A549 (cell line): Measurements from ENCODE around the gene RAB10. TPM values are rescaled to one million over a fixed set of nuclear protein-coding genes. Genes with fewer than 3 reads are reported as not detected.
A peak's percentile ranks its signal among the peaks of the same experiment; 100 is the strongest.
"Not testable (repeated sequence)": the region's sequence is repeated elsewhere in the genome, so short reads cannot be mapped to it uniquely, and the experiment has no call there.

Experiments
- ATAC-seq, 2 experiments: fragments of 200-7000 bp in 1 of 2; fragments of >200 bp in 1 of 2; cut with Nextera tagmentation in 1 of 2; cut with Tn5 transposase in 1 of 2; 3 replicates each; pipeline versions ENCODE4 v1.8.0 to v1.9.1; 2018 to 2020; ENCODE audit warnings: mild to moderate bottlenecking in 1 of 2, moderate library complexity in 1 of 2
- CTCF ChIA-PET: fragments of 300-600 bp; sonication (Branson Sonifier 250); formaldehyde crosslinking; extraction: SDS; loops from one replicate; lab custom pipeline; 2021; ENCODE audit warnings: antibody characterized with exemption, inconsistent platforms; lab: Yijun Ruan, JAX
- POLR2A ChIA-PET: fragments of 350-600 bp; formaldehyde crosslinking; extraction: SDS; loops from one replicate; lab custom pipeline; 2021; ENCODE audit warnings: antibody characterized with exemption, inconsistent platforms; lab: Yijun Ruan, JAX
- DNase-seq, 2 experiments: peaks; one replicate each; pipeline versions ENCODE4 v3.0.0 to v3.0.0-alpha.2; 2011 to 2016; ENCODE audit warnings: low read depth in 1 of 2, low spot score in 1 of 2
- FAIRE-seq: peaks from 2 replicates; lab custom pipeline; 2011; peaks lifted over from hg19 to GRCh38; lab: Jason Lieb, UNC
- H3K27ac ChIP-seq, 2 experiments: fragments of >200 bp; sonication (Bioruptor Twin); formaldehyde crosslinking; 3 replicates each; pipeline ENCODE4 v1.5.1; 2016 to 2017
- H3K4me1 ChIP-seq: fragments of >200 bp; sonication (Bioruptor Twin); formaldehyde crosslinking; 3 replicates; pipeline ENCODE4 v1.6.1; 2016
- H3K4me2 ChIP-seq: fragments of >200 bp; sonication (Bioruptor Twin); formaldehyde crosslinking; 3 replicates; pipeline ENCODE4 v1.6.1; 2016
- H3K4me3 ChIP-seq: fragments of >200 bp; sonication (Bioruptor Twin); formaldehyde crosslinking; 3 replicates; pipeline ENCODE4 v1.5.1; 2016
- H3K9me3 ChIP-seq: fragments of >200 bp; sonication (Bioruptor Twin); formaldehyde crosslinking; 3 replicates; pipeline ENCODE4 v1.6.1; 2016
- ATOH8 ChIP-seq: fragments of 250-450 bp; sonication (Bioruptor Pico); IDR thresholded peaks from 2 replicates; pipeline ENCODE4 v1.5.0; 2020; ENCODE audit warnings: low read depth, mild to moderate bottlenecking, moderate library complexity
- BCL3 ChIP-seq: fragments of >200 bp; sonication (Bioruptor Twin); formaldehyde crosslinking; IDR thresholded peaks from 3 replicates; pipeline ENCODE4 v1.6.1; 2016
- E2F6 ChIP-seq: IDR thresholded peaks from 2 replicates; pipeline ENCODE4 v1.6.1; 2012; ENCODE audit warnings: low read depth, borderline replicate concordance
- EHF ChIP-seq: fragments of 250-450 bp; sonication (Bioruptor Pico); IDR thresholded peaks from 2 replicates; pipeline ENCODE4 v1.5.0; 2020; ENCODE audit warnings: mild to moderate bottlenecking
- JUN ChIP-seq, 2 experiments: fragments of >200 bp; sonication (Bioruptor Twin); formaldehyde crosslinking; IDR thresholded peaks; 2 replicates in 1 of 2; 3 replicates in 1 of 2; pipeline ENCODE4 v1.6.1; 2016 to 2017
- MAX ChIP-seq: IDR thresholded peaks from 2 replicates; pipeline ENCODE4 v1.6.1; 2012
- MYC ChIP-seq: IDR thresholded peaks from 2 replicates; pipeline ENCODE4 v1.6.1; 2012; ENCODE audit warnings: mild to moderate bottlenecking, inconsistent platforms, low read length, improper control_type of control experiment, borderline replicate concordance
- PBX3 ChIP-seq: IDR thresholded peaks from 2 replicates; pipeline ENCODE4 v1.6.1; 2012
- PHF8 ChIP-seq: fragments of 200-600 bp; sonication (generic); IDR thresholded peaks from 2 replicates; pipeline ENCODE4 v1.6.1; 2016; ENCODE audit warnings: low read depth, mild to moderate bottlenecking, antibody characterized with exemption, moderate library complexity, borderline replicate concordance
- POLR2A ChIP-seq: IDR thresholded peaks from 2 replicates; pipeline ENCODE4 v1.6.1; 2012; ENCODE audit warnings: mild to moderate bottlenecking, low read length
- RAD21 ChIP-seq, 2 experiments: fragments of >200 bp in 1 of 2; sonication (Bioruptor Twin) in 1 of 2; formaldehyde crosslinking in 1 of 2; IDR thresholded peaks in 1 of 2; conservative IDR thresholded peaks in 1 of 2; 2 replicates in 1 of 2; 3 replicates in 1 of 2; pipeline ENCODE4 v1.6.1; 2012 to 2018; ENCODE audit warnings: inconsistent platforms in 1 of 2
- RARB ChIP-seq: fragments of 250-450 bp; sonication (Bioruptor Pico); IDR thresholded peaks from 2 replicates; pipeline ENCODE4 v1.8.0; 2021; ENCODE audit warnings: mild to moderate bottlenecking, moderate library complexity
- SMC3 ChIP-seq: fragments of >200 bp; sonication (Bioruptor Twin); formaldehyde crosslinking; IDR thresholded peaks from 3 replicates; pipeline ENCODE4 v1.6.1; 2018; ENCODE audit warnings: inconsistent platforms
- USF2 ChIP-seq: fragments of 450-650 bp; IDR thresholded peaks from 2 replicates; pipeline ENCODE4 v1.6.1; 2014; ENCODE audit warnings: antibody characterized with exemption
- ZFP36 ChIP-seq: fragments of 450-650 bp; IDR thresholded peaks from 2 replicates; pipeline ENCODE4 v1.6.1; 2014; ENCODE audit warnings: borderline replicate concordance; ENCODE audit not compliant: partially characterized antibody
- WGBS: methylation state at CpG from one replicate; pipeline ENCODE4 v1.1.6; 2017; ENCODE audit errors: missing lambda C conversion rate; 5-methylcytosine and 5-hydroxymethylcytosine counted together
- polyA plus RNA-seq, 4 experiments: library from polyadenylated mRNA; depleted of rRNA in 3 of 4; stranded (reverse); fragments of >200 nt; fragmentation: RNase III in 1 of 4; extraction: RNeasy Plus Mini Kit Qiagen cat#74134 plus additional on column Dnase treatment in 1 of 4; gene quantifications; 2 replicates in 3 of 4; 3 replicates in 1 of 4; pipeline ENCODE4 v1.2.3, GENCODE V29; 2011 to 2017

The RAB10 gene
- polyA plus RNA-seq, 2 of the 4 experiments (the other 2 are of a cell fraction), result 272 to 692 TPM

GRCh38 chr2:26032586-26033269 lies 1.2 kb upstream of the RAB10 start:
- Histone ChIP-seq H3K4me1 (peaks cover 23% of the 10 kb centered on the region), H3K27ac (peak overlapping the region; percentile 89 to 95), H3K4me3 (peak overlapping the region; percentile 92)
- WGBS, result 15% methylated on average over 21 of the region's 24 CpGs
- POLR2A ChIA-PET, result interaction anchor here (0.7 to 3.9 kb wide), 16 partner anchors 9 to 154 kb away, joined by 3 to 38 read pairs (median 6); partner anchors contain the start of gene ASXL2
- CTCF ChIA-PET, result interaction anchor here (0.6 to 7.2 kb wide), 13 partner anchors 9 to 316 kb away, joined by 3 to 52 read pairs (median 8); no protein-coding TSS in a partner anchor
- not testable (repeated sequence) for H3K9me3 ChIP-seq, FAIRE-seq
- DNase-seq (peak in 1 of 2 experiments; percentile 61), ATAC-seq (peak in 1 of 2 experiments; percentile 68; a peak in 4 of 6 replicates)
- TF ChIP-seq ATOH8 (CRISPR knock-in tag), result 0 out of 2 replicates have a peak, but pooled peaks have one; percentile 28
- TF ChIP-seq, all 56 proteins: peak for 1; not testable (repeated sequence) for 55
- H3K4me2 ChIP-seq, result peak overlapping the region; percentile 80

GRCh38 chr2:26033270-26033817 lies 540 bp upstream of the RAB10 start:
- CTCF ChIA-PET, result interaction anchor here (0.6 to 7.2 kb wide), 12 partner anchors 14 to 315 kb away, joined by 3 to 52 read pairs (median 6); no protein-coding TSS in a partner anchor
- peak overlapping the region; percentile 89 to 95 for H3K27ac ChIP-seq
- H3K9me3 ChIP-seq, result no peaks in the 10 kb centered on the region
- FAIRE-seq, result no peak
- POLR2A ChIA-PET, result interaction anchor here (0.7 to 3.9 kb wide), 22 partner anchors 9 to 155 kb away, joined by 3 to 38 read pairs (median 6); partner anchors contain the start of genes ASXL2 and KIF3C
- no peak for TF ChIP-seq EHF
- no peak for TF ChIP-seq E2F6
- peak; percentile 71 for TF ChIP-seq POLR2A
- TF ChIP-seq ZFP36, result no peak
- peak; percentile 18; the same call in 2 of the 3 replicates for TF ChIP-seq SMC3
- no peak for TF ChIP-seq RARB (CRISPR knock-in tag)
- TF ChIP-seq RAD21 (conservative IDR thresholded peaks at IDR 0.05 in 1 of 2, IDR thresholded peaks at IDR 0.05 in 1 of 2), result peak; percentile 19; a peak in 1 of 5 replicates
- 0 out of 2 replicates have a peak, but pooled peaks have one; percentile 37 for TF ChIP-seq PBX3
- TF ChIP-seq MYC, result peak; percentile 66
- peak; percentile 17 to 73; a peak in 4 of 5 replicates for TF ChIP-seq JUN (IDR thresholded peaks at IDR 0.05)
- peak; percentile 25; the same call in 1 of the 3 replicates for TF ChIP-seq BCL3
- 0 out of 2 replicates have a peak, but pooled peaks have one; percentile 29 for TF ChIP-seq USF2
- peak; percentile 20; the same call in 1 of the 2 replicates for TF ChIP-seq MAX
- 0 out of 2 replicates have a peak, but pooled peaks have one; percentile 37 for TF ChIP-seq ATOH8 (CRISPR knock-in tag)
- peak; percentile 59; the same call in 1 of the 2 replicates for TF ChIP-seq PHF8
- H3K4me1 ChIP-seq, result peaks cover 24% of the 10 kb centered on the region
- DNase-seq, result peak; percentile 79 to 92
- H3K4me3 ChIP-seq, result peak overlapping the region; percentile 92
- WGBS, result 1% methylated on average over 27 of the region's 38 CpGs
- peak overlapping the region; percentile 80 for H3K4me2 ChIP-seq
- ATAC-seq, result peak; percentile 73 to 82
